HPDE6-E6E7 (cell line): ENCODE results near the gene TBC1D4.
"Not testable (repeated sequence)": the region's sequence is repeated elsewhere in the genome, so short reads cannot be mapped to it uniquely, and the experiment has no call there.

Experiments
- DNase-seq: peaks from one replicate; pipeline ENCODE4 v3.0.0; 2011; ENCODE audit warnings: missing footprints; ENCODE audit errors: extremely low spot score

TBC1D4 gene

GRCh38 chr13:75363371-75363770 is 118.6 kb downstream of the TBC1D4 start:
- no peak for DNase-seq

- DNase-seq = no peak
Measured at GRCh38 chr13:75362026-75362425, 119.9 kb downstream of the TBC1D4 start.

- no peak for DNase-seq
Measured at GRCh38 chr13:75360170-75360569, 121.8 kb downstream of the TBC1D4 start.

- DNase-seq = peak; percentile 43
Measured at GRCh38 chr13:75359266-75359665, 122.7 kb downstream of the TBC1D4 start.

GRCh38 chr13:75357576-75358289 is 124.2 kb downstream of the TBC1D4 start:
- peak; percentile 44 for DNase-seq

- DNase-seq = no peak
Measured at GRCh38 chr13:75356421-75356820, 125.5 kb downstream of the TBC1D4 start.

- no peak for DNase-seq
Measured at GRCh38 chr13:75355609-75356008, 126.4 kb downstream of the TBC1D4 start.

GRCh38 chr13:75353781-75354193 is 128.2 kb downstream of the TBC1D4 start:
- DNase-seq = no peak

GRCh38 chr13:75352641-75353327 is 129.2 kb downstream of the TBC1D4 start:
- no peak for DNase-seq

GRCh38 chr13:75351538-75351937 is 130.4 kb downstream of the TBC1D4 start:
- DNase-seq = not testable (repeated sequence)

- no peak for DNase-seq
Measured at GRCh38 chr13:75347925-75348324, 134.0 kb downstream of the TBC1D4 start.

GRCh38 chr13:75347457-75347856 is 134.5 kb downstream of the TBC1D4 start:
- no peak for DNase-seq

GRCh38 chr13:75345193-75345592 is 136.8 kb downstream of the TBC1D4 start:
- no peak for DNase-seq

- DNase-seq = no peak
Measured at GRCh38 chr13:75341028-75341427, 140.9 kb downstream of the TBC1D4 start.

GRCh38 chr13:75339635-75340374 is 142.2 kb downstream of the TBC1D4 start:
- no peak for DNase-seq

- no peak for DNase-seq
Measured at GRCh38 chr13:75334634-75335447, 147.1 kb downstream of the TBC1D4 start.

GRCh38 chr13:75333103-75333502 is 148.9 kb downstream of the TBC1D4 start:
- no peak for DNase-seq

GRCh38 chr13:75331792-75332349 is 150.1 kb downstream of the TBC1D4 start:
- no peak for DNase-seq

- no peak for DNase-seq
Measured at GRCh38 chr13:75330770-75331169, 151.2 kb downstream of the TBC1D4 start.

GRCh38 chr13:75329723-75330122 is 152.2 kb downstream of the TBC1D4 start:
- DNase-seq = peak; percentile 7

- DNase-seq = no peak
Measured at GRCh38 chr13:75329097-75329496, 152.9 kb downstream of the TBC1D4 start.
